CMK (cell line): ENCODE data around the gene SETBP1.

Experiments used
- DNase-seq: peaks from one replicate; pipeline ENCODE4 v3.0.0-alpha.2; 2010; ENCODE audit warnings: low read depth

SETBP1 gene

DNA sequence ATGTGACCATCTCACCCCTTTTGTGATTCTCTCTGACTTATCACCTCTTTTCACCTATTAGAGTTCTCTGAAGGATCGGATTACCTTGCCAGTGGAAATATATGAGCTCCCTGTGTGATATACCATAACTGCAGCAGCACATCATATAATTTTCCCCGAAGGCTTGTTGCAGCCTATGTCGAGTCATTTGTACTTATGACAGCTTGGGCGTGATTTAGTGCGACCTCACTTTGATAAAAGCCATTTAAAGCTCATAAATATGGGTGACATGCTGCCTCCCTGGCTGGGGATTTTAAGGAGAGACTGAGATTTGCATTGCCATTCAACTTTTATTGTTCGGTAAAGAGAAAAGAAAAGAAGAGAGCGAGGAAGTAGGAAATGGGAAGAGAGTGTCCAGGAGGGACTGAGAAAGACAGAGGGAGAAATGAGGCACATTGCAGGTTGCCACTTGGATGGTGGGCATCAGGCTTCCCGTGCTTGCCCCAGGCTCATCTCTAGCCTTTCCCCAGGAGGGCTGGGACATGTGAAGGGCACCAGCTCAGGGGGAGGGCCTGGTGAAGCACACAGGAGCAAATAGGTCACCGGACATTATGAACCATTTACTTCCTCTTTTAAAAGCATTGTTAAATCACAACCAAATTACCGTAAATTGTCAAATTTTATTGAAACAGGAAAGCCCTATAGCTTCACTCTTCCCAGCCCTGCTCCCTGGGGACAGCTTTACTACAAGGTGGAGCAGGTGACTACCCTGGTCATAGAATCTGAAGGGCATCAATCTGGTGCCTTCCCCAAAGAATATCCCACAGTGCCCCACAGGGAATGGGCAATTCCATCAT lies 161.3 kb downstream of the SETBP1 start:
- no peak for DNase-seq

DNA sequence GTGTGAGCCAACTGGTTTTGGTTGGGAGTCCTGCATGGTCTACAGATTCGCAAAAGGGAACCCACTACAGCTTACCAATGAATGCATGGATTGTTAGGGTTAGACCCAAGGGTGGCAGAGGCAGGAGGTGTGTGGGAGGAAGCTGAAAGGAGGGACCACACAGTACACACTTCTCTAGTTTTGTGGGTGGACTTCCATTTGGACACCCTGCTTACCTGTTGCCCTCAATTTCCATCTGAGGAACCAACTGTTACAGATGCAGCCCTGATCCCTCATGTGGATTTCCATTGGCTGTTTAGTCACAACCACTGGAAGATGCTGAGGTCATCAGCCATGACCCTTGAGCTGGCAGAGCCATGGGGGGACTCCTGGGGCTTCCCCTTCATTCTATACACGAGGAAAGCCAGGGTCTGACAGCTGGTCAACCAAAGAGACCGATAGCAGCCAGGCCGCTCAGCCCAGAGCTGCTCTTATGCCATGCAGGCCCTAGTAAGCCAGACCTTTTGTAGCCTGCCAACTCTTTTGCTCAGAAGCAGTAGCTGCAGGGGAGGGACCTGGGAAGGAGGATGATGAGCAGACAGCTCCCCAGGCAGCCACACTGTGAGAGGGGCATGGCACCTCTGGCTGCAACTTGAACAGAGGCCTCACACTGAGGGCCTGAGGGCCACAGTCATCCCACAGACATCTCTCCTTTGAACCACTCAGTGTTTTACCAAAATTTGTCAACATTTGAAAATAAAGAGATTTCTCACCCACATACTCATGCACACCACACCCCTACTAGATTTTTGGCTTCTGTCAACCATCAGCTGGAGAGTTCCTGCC lies 162.1 kb downstream of the SETBP1 start:
- DNase-seq, result no peak

DNA sequence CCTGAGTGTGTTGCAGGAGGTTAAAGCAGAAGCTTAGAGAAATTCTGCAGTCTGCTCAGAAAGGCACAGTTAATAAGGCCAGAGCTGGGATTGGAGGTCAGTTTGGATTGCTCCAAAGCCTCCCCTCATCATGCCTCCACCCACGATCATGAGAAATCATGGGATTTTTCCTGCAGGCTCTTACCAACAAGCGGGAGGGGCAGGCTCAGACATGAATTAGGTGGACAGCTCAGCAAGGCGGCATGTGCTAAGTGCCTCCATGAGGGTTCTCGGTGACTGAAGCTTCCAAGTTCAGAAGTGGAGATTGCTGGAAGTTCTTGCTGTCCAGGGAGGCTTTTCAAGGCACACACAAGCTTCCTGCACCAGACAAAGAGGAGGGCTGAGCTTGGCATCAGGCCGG lies 163.8 kb downstream of the SETBP1 start:
- no peak for DNase-seq

DNA sequence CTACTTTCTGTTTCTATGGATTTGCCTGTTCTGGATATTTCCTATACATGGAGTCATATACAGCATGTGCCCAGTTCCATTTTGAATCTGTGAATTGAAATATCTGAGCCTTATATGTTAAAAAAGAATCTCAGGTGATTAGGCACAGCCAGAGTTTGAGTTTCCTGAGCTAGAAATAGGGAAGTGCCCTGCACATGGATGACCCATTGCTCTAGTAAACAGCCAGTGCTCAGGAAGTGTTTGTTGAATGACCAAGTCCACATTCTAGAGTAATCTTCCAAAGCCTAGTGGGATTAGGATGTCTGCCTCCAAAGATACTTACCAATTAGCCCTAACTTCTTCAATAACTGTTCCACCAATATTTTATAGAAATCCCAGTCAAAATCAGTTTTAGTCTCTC lies 165.8 kb downstream of the SETBP1 start:
- no peak for DNase-seq

DNA sequence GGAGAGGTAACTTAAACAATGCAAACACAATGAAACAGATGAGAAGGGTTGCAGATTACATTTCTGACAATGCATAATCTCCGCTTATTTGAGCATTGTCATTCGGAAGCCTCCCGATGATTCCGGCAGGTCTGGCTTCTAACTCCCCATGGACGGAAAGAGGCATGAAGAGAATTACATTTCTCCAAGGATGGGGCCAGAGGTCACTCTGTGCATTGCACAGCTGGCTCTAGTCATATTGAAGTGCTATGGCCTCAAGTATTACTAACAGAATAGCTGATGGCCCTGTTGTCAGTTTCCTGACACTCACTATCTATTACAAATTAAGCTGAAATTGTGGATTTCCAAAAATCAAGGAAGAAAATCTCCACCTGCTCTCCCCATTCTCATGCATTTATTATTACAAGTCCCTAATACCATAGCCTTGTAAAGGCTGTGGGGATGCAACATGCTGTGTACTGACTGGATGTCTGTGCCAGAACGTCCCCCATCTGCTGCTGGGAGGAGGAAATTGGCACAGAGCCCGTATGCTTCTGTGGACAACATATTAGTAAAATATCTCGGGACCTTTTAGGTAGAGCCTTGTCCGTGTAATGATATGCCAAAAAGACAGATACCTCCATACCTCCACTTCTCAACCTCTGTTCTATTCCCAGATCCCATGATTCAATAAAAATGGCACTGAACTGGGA lies 168.1 kb downstream of the SETBP1 start:
- no peak for DNase-seq

DNA sequence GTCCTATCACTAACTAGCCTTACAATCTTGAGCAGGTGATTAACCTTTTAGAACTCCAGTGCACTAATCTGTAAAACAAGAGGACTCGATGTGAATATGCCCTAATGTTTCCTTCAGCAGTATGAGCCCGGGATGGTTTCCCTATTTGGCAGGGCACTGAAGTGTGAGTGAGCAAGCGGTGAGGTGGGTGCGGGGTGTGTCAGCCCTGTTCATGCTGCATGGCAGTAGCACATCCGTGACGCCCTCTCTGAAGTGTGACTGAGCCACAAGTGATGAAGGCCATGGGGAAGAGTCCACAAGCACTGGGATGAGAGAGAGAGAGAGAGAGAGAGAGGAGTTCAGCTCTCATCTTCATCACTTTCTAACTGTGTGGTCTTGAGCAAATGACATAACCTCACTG lies 168.7 kb downstream of the SETBP1 start:
- DNase-seq, result no peak

DNA sequence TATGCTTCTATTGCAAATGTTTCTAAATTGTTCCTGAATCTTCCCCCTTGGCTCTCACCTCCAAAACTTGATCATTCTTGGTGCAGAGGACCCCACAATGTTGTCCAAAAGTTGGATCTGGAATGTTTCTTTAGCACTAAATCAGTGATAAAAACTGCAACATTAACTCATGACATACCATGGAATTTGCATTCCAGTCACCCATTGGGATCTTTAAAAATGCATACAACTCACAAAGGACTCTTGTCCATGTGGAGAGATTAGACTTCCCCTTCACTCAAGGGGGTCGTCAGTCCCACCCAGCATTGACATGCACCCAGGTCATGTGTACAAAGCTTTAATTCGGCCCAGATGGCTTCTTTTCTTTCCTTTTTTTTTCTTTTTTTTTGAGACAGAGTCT lies 169.3 kb downstream of the SETBP1 start:
- DNase-seq, result no peak

DNA sequence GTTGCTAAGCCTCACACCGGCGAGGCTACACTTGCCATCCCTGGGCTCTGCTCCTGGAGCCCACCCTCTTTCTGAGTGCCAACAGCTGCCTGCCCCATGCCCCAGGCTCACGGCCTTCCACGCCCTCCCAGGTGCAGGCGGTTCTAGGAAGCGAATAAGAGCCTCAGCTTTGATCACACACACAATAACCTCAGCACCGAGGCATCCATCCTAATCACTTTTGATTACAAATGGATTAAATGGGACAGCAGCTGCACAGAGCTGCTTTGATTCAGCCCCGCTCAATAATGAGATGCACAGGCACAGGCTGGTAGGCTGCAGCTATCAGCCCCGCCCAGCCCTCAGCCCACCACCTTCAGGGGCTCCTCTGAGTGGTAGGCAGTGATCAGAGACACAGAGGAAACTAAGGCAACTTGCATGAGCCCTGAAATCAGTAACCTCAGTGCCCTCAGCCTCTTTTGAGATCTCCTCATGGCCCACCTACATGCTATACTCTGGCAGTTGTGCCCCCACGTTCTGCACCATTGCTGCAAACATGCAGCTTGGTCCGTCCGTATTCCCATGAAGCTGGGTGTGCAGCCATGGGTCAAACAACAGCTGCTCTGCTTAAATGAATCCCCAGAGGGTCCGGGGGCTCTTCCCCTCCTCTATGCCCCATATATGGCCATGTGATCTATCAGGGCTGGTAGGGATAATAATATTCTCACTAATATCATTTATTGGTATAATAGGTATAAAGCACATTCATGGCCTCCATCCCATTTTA lies 171.4 kb downstream of the SETBP1 start:
- no peak for DNase-seq

DNA sequence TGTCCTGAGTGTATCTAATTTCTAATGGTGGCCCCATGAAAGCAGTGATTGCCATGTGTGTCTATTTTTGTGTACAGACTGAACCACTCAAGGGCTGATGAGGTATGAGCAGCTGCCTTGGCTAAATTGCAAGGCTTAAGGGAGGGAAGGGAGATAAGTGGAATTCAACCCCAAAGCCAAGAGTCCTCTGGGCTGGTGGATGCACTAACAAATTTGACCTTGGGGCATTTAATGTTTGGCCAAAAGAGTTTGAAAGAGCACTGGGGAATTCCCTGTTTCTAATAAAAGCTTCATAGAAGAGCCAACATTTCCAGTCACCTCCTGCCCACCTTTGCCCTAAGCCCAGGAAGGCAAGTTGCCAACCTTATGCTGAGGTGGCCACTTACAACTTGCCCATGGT lies 172.1 kb downstream of the SETBP1 start:
- no peak for DNase-seq

DNA sequence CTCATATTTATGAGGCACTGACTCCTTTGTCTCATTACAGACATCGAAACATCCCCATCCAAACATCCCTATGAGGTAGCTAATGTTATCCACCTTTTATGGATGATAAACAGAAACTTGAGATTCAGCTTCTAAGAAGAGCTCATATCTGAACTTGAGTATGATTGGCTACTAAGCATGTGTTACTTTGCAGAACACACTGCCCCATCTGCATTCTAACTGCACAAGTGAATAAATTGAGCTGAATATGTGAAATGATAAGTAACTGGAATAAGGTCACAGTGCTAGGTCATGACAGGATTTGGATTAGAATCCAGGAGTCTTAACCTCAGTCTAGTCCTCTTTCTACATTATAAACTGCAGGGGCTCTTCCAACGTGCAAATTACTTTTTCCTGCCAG lies 172.7 kb downstream of the SETBP1 start:
- no peak for DNase-seq

DNA sequence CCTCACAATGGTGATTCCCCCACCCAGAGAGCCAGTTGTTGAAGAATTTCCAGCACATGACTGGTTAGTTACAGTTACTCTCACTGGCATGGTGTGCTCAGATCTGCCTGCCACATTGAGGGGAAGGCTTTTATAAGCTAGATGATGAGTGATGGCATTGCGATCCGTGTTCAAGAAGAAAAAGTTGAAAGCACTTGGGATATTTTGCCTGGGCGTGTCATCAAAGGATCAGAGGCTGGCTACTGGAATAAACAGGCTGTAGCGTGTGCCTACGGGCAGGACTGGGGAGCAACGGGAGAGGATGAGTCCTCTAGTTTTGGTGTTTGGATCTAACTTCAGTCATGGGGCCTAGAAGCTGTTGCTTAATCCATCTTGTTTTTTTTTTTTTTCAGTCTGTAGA lies 175.0 kb downstream of the SETBP1 start:
- DNase-seq, result no peak

DNA sequence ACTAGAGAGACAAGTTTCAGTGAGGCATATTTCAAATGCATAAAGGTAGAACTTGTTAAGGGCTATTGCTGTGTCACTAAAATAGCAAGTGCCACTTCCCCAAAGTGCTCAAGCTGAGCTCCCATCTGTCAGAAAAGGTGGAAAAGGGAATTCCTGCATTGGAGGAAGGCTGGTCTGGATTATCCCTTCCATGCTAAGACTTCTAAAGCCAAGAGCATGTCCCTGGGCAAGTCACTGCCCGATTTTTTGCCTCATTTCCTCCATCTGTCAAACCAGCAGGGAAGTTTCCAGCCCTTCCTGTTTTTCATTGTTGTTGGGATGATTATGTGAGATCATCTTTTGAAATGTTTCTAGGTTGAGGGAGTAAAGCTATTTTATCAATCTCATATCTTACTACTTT lies 175.5 kb downstream of the SETBP1 start:
- DNase-seq, result no peak

DNA sequence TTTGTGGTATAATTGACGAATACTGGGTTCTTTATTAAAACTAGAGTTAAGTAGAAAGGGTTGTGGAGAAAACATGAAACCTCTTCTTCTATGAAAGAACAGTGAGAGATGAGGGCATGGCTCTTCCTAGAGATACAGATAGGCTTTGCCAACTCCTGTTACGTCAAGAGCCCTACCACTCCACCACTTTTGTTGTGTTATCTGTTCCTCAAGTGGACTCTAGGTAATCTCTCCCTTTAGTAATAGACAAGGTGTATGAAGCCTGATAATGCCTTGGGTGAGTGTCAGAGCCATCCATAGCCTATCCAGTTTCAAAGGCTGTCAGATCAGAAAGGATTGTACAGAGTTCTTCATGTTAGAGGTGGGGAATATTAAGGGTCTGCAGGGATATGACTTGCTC lies 176.4 kb downstream of the SETBP1 start:
- DNase-seq, result no peak

DNA sequence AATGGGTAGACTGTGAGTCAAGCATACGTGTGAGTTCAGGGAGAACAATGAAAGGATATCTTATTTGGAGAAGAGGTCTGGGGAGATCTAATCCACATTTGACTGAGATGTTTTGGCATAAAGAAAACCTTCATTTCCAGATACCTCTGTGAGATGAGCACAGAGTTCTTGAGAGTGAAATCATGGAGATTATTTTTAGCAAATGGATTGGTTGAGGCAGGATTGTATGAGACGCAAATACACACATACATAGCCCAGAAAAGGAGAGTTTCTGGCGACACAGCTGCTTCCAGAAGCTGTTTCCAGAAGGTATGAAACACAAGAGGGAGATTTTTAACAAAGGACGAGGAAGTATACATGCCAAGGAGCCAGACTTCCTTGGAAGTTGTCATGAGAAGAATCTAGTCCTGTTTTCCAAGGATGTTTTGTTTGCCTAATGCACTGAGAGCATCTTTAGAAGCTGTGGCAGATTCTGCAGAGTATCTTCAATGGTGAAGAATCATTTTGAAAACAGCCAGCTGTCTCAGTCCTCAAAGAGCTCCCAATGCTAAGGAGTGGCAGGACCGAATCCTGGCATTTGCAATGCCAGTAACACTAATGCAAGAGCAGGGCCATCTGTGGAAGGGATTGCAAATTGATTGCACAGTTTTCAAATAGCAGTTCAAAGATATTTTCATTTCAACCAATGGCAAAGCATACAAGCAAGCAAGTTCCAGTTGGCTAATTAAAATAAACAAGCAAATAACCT lies 177.2 kb downstream of the SETBP1 start:
- DNase-seq, result no peak

DNA sequence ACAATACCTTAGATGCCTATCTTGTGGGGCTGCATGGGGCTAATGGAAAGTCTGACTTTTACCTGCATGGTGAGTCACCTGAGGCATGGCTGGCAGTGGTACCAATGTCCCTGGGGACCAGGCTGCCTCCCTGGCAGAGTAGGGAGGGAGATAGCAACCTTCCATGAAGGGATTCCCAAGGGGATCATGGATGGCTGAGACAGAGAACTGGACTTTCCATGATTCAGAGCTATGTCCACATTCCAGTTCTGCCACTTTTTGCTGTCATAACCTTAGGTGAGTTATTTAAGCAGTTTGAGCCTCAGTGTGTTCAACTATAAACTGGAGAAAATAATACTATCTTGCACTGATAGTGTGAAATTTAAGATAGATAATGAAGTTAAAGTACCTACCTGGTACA lies 178.6 kb downstream of the SETBP1 start:
- DNase-seq, result no peak

DNA sequence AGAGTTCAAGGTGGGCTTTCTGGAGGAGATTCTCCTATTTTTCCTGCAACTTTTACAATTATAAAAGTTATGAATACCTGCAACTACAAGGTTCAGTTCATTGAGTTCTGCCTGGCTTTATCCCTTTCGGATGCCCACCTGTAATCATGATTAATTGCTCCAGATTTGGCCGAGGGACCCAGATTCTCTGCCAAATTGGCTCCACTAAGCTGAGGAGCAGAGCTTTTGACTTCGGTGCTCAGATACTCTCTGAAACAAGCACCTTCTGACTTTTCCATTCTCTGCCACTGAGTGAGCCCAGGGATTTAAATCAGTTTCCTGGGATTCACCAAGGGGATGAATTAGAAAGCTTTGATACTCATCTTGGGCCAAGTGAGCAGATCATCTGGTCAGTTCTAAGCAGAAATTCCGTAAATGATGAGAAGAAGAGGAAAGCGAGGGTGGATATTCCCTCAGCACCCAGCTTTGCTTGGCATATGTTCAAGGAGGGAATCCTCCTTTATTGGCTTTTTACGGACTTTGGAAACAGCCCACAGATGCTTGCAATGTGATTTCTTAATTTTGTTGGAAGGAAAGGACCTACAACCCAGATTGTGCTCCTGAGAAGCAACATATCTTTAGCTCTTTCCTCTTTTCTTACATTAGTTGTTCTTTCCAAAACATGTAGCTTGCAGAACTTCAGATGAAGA lies 179.2 kb downstream of the SETBP1 start:
- DNase-seq, result no peak

DNA sequence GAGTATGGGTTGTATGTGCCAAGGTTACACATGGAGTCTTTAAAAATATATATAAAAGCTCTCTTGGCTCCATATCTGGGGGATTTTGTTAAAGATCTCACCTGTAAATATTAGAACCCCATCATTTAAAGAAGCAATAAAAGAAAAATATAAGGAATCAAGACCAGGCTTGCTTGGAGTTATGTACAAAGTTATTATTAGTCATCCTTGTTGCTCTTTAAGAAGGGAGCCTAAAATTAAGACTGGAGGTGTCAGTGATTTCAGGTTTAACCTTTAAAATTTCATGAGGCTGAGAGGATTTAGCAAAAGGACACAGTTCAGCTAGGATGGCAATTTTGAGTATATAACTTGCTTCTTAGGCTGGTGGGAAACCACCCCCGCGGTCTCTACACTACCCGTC lies 181.4 kb downstream of the SETBP1 start:
- no peak for DNase-seq

DNA sequence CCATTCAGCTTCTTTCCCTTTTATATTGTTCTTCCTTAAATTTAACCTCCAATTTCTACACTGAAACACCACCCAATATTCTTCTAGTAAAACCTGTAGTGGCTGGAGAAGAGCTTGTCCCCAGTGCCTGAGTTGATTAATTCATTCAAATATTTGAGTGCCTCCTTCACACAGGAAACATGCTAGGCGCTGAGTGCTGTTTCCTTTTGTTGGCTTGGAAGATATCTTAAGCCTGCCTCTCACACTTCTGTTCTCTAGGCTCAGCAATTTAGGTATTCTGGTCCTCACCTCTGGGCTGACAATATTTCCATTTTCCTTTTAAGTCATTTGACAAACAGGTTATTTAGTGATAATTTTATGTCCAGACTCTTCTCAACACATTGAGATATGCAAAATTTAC lies 185.4 kb downstream of the SETBP1 start:
- no peak for DNase-seq

DNA sequence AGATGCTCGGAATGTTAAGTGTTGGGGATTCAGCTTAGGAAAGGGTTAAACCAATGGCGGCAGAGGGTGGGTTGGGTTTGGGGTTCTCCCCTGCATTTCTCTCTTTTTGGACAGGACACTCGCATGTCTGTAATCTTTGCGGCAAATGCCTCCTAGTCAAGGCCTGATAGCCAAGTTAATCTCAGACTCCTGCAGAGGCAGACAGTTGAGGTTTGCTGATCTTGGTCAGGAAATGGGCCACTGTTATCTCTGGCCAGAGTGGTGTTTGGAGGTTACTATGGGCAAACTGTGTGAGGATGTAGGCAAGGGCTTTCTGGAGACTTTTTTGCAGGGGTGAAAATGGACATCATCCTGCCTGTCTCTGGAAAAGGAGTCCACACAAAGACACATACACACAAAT lies 188.8 kb downstream of the SETBP1 start:
- DNase-seq, result peak; percentile 25

DNA sequence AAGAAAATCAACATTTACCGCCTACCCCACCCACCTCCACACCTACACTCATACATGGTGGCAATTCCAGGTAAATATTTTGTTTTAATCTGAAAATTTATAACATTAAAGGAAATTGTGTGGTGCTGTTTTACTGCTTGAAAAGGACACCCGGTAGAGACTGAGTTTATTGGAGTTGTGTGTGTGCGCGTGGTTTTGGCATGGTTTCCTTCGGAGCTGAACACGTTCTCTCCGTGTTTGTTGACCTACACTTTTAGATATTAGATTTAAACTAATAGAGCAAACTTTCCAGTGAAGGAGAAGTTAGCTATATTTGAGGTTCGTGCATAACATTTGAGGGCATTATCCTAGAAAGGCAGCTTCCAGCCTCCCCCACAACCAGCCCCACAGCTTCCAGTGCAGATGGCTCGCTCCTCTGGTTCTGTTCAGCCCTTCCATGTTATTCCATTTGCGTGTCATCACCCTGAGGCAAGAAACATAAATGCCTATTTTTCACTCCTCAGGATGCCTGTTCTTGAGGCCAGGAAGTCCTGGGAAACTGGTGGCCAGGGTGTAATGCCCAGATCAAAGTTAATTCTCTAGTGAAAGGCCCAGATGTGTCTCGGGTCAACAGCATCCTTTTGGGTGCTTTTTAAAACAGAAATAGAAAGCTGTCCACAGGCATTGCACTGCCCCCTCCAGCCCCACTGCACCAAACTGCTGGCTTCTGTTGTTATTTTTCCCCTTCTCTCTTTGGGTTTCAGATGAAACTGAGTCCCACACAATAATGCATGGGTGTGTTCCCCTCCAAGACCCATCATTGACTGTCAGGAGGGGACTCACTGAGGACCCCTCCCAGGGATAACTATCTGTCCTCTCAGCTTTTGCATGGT lies 190.2 kb downstream of the SETBP1 start:
- DNase-seq, result no peak
